Measurements from ENCODE around the gene HOXD11.

- TF ChIP-seq POLR2AphosphoS5 (IDR thresholded peaks at IDR 0.05; ENCODE audit: borderline replicate concordance, low read depth, low read length): no peak
- TF ChIP-seq EZH2 (IDR thresholded peaks at IDR 0.05): no peak
These were observed 7.2 kb downstream of the HOXD11 start for GRCh38 chr2:176114120-176114929.
